ENCODE measurements around the gene SEMA4D. TPM values are rescaled to one million over a fixed set of nuclear protein-coding genes. Genes with fewer than 3 reads are reported as not detected.

Gene SEMA4D
- total RNA-seq, 1 experiment from 2014 or later = 23.3 TPM

GRCh38 chr9:89447416-89447815 is 50.5 kb downstream of the SEMA4D start:
- Mint-ChIP-seq H3K9me3 (ENCODE audit: low read depth, unreplicated experiment) (no peaks in the 10 kb centered on the region), H3K36me3 (ENCODE audit: insufficient read depth, unreplicated experiment) (no peaks in the 10 kb centered on the region), H3K27ac (ENCODE audit: unreplicated experiment) (no peak overlapping the region), H3K4me3 (ENCODE audit: low read depth, unreplicated experiment) (no peak overlapping the region), H3K4me1 (ENCODE audit: low read depth, unreplicated experiment) (no peaks in the 10 kb centered on the region), H3K27me3 (ENCODE audit: unreplicated experiment) (no peaks in the 10 kb centered on the region)
- BruUV-seq (replicated peaks) = no TSS peak
- TF ChIP-seq CTCF (IDR thresholded peaks at IDR 0.05; ENCODE audit: unreplicated experiment) = no peak
- DNase-seq = no peak
- CTCF ChIA-PET = no interaction called here
- intact Hi-C loops (cut with micrococcal nuclease; ENCODE audit: unreplicated experiment) = no loop called here

- no TSS peak for BruUV-seq (replicated peaks)
- no peaks in the 10 kb centered on the region for H3K36me3 Mint-ChIP-seq (ENCODE audit: insufficient read depth, unreplicated experiment)
- no peak for DNase-seq
- H3K27ac Mint-ChIP-seq (ENCODE audit: unreplicated experiment) = no peak overlapping the region
- no peak for TF ChIP-seq CTCF (IDR thresholded peaks at IDR 0.05; ENCODE audit: unreplicated experiment)
- H3K9me3 Mint-ChIP-seq (ENCODE audit: low read depth, unreplicated experiment) = no peaks in the 10 kb centered on the region
- CTCF ChIA-PET = no interaction called here
- H3K4me1 Mint-ChIP-seq (ENCODE audit: low read depth, unreplicated experiment) = no peaks in the 10 kb centered on the region
- H3K4me3 Mint-ChIP-seq (ENCODE audit: low read depth, unreplicated experiment) = no peak overlapping the region
- intact Hi-C loops (cut with micrococcal nuclease; ENCODE audit: unreplicated experiment) = no loop called here
- H3K27me3 Mint-ChIP-seq (ENCODE audit: unreplicated experiment) = no peaks in the 10 kb centered on the region
These were observed 51.0 kb downstream of the SEMA4D start for GRCh38 chr9:89446961-89447310.

- H3K27ac Mint-ChIP-seq (ENCODE audit: unreplicated experiment) = no peak overlapping the region
- DNase-seq = no peak
- BruUV-seq (replicated peaks) = no TSS peak
These were observed 51.5 kb downstream of the SEMA4D start for GRCh38 chr9:89446261-89446960.

GRCh38 chr9:89445801-89446251 is 52.1 kb downstream of the SEMA4D start:
- no TSS peak for BruUV-seq (replicated peaks)
- Mint-ChIP-seq H3K27ac (ENCODE audit: unreplicated experiment) (no peak overlapping the region), H3K4me1 (ENCODE audit: low read depth, unreplicated experiment) (no peaks in the 10 kb centered on the region), H3K9me3 (ENCODE audit: low read depth, unreplicated experiment) (no peaks in the 10 kb centered on the region), H3K27me3 (ENCODE audit: unreplicated experiment) (no peaks in the 10 kb centered on the region), H3K4me3 (ENCODE audit: low read depth, unreplicated experiment) (no peak overlapping the region), H3K36me3 (ENCODE audit: insufficient read depth, unreplicated experiment) (no peaks in the 10 kb centered on the region)
- DNase-seq = no peak
- intact Hi-C loops (cut with micrococcal nuclease; ENCODE audit: unreplicated experiment) = no loop called here
- CTCF ChIA-PET = no interaction called here
- TF ChIP-seq CTCF (IDR thresholded peaks at IDR 0.05; ENCODE audit: unreplicated experiment) = no peak

More at GRCh38 chr9:89446261-89446960, 51.5 kb downstream of the SEMA4D start:
- Mint-ChIP-seq H3K4me1 (ENCODE audit: low read depth, unreplicated experiment) (no peaks in the 10 kb centered on the region), H3K9me3 (ENCODE audit: low read depth, unreplicated experiment) (no peaks in the 10 kb centered on the region), H3K4me3 (ENCODE audit: low read depth, unreplicated experiment) (no peak overlapping the region), H3K27me3 (ENCODE audit: unreplicated experiment) (no peaks in the 10 kb centered on the region), H3K36me3 (ENCODE audit: insufficient read depth, unreplicated experiment) (no peaks in the 10 kb centered on the region)
- TF ChIP-seq CTCF (IDR thresholded peaks at IDR 0.05; ENCODE audit: unreplicated experiment) = no peak
- intact Hi-C loops (cut with micrococcal nuclease; ENCODE audit: unreplicated experiment) = no loop called here
- CTCF ChIA-PET = no interaction called here

Data from Calu3 (cell line).